HCT116 (cell line): ENCODE measurements around the gene SLC39A1.

ENCODE experiments used
- CTCF ChIP-seq, 3 experiments: fragments of 200-600 bp in 1 of 3; sonication (generic) in 1 of 3; IDR thresholded peaks in 2 of 3; conservative IDR thresholded peaks in 1 of 3; 2 replicates each; pipeline ENCODE4 v1.5.1; 2012 to 2017; ENCODE audit warnings: low read depth in 2 of 3, low read length in 2 of 3, antibody characterized with exemption in 1 of 3, borderline replicate concordance in 1 of 3, control low read depth in 1 of 3, mild to moderate bottlenecking in 1 of 3, mixed read lengths in 1 of 3, mixed run types in 1 of 3, moderate library complexity in 1 of 3; ENCODE audit not compliant: insufficient read depth in 1 of 3
- MAX ChIP-seq: IDR thresholded peaks from 2 replicates; pipeline ENCODE4 v1.6.1; 2012

DNA sequence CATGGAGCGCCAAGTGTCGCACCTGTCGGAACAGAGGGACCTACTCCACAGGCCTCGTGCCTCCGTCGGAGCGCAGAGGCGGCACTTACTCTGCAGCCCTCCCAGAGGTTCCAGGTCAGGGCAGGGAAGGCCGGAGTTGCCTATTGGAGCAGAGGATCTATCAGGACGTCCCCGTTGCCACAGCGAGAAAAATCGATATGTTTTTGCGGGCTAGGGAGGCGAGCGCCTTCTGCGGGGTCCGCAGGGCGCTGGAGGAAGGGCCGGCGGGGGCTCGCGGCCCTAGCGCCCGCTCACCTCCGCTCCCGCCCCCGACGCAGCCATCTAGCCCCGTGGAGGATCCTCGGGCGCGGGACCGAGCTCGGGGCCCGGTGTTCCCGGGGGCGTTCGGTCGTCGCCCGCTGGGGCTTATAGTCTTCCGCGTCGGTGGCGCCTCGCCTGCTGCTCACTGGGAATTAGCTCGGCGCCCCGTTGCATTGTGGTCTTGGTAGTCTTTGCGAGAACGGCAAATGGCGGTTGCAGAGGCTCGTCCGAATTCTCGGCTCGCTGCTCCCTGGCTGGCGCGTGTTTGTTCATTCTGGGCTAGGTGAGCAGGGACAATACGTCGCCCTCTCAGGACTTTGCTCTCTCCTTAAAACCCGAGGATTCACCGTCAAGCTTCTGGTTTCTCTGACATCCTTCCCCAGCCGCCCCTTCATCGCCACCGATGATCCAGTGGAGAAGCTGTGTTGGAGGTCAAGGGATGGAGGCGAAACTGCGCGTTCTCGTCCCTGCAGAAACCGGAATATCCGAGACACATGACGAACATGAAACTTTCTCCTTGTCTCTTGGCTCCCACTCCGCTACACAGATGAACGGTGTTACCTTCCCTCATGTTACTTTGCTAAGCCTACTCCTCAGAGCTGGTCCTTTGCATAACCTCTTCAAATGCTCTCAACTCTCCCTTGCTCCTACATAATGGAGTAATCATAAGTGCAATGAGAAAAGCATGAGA lies 14.2 kb upstream of the SLC39A1 start, which contains the start of gene JTB:
- TF ChIP-seq CTCF (IDR thresholded peaks at IDR 0.05 in 2 of 3, conservative IDR thresholded peaks at IDR 0.05 in 1 of 3; ENCODE audit: borderline replicate concordance in 1 of 3, insufficient read depth in 1 of 3, low read depth in 2 of 3, low read length in 2 of 3) = no peak
- TF ChIP-seq MAX = 0 out of 2 replicates have a peak, but pooled peaks have one; percentile 66
